HG03565 (cell line): Measurements from ENCODE around the gene NET1.
"Not testable (repeated sequence)": the region's sequence is repeated elsewhere in the genome, so short reads cannot be mapped to it uniquely, and the experiment has no call there.

Experiments used
- ATAC-seq: cut with Tn5 transposase; IDR thresholded peaks from one replicate; pipeline ENCODE4 v1.9.1; 2021; ENCODE audit warnings: mild to moderate bottlenecking, moderate library complexity; ENCODE audit not compliant: unreplicated experiment

The NET1 gene

GRCh38 chr10:5412277-5412941 lies at the start of gene NET1:
NET1 (plus strand) TSS chr10:5412557; CDS start chr10:5412693, 136 bp downstream.
- peak; percentile 96 for ATAC-seq

- no peak for ATAC-seq
Observed at GRCh38 chr10:5362873-5363272, 49.5 kb upstream of the NET1 start.

- no peak for ATAC-seq
Observed at GRCh38 chr10:5364374-5364773, 48.0 kb upstream of the NET1 start.

GRCh38 chr10:5364890-5365338 lies 47.4 kb upstream of the NET1 start, which contains the start of gene UCN3:
UCN3 (plus strand) TSS chr10:5364966; CDS start chr10:5373721, 8,755 bp downstream.
- no peak for ATAC-seq

- ATAC-seq = no peak
Observed at GRCh38 chr10:5365928-5366327, 46.4 kb upstream of the NET1 start.

GRCh38 chr10:5369362-5370158 lies 42.8 kb upstream of the NET1 start:
- ATAC-seq = no peak

GRCh38 chr10:5370493-5371352 lies 41.6 kb upstream of the NET1 start:
- ATAC-seq = no peak

GRCh38 chr10:5373307-5373706 lies 39.0 kb upstream of the NET1 start:
- no peak for ATAC-seq

GRCh38 chr10:5373891-5374611 lies 38.3 kb upstream of the NET1 start:
- no peak for ATAC-seq

GRCh38 chr10:5376450-5376849 lies 35.9 kb upstream of the NET1 start:
- no peak for ATAC-seq

- not testable (repeated sequence) for ATAC-seq
Observed at GRCh38 chr10:5379202-5379601, 33.2 kb upstream of the NET1 start.

- ATAC-seq = not testable (repeated sequence)
Observed at GRCh38 chr10:5380395-5380794, 32.0 kb upstream of the NET1 start.

- ATAC-seq = no peak
Observed at GRCh38 chr10:5381187-5381586, 31.2 kb upstream of the NET1 start.

GRCh38 chr10:5385224-5385623 lies 27.1 kb upstream of the NET1 start:
- no peak for ATAC-seq

GRCh38 chr10:5387169-5387568 lies 25.2 kb upstream of the NET1 start:
- no peak for ATAC-seq

- ATAC-seq = no peak
Observed at GRCh38 chr10:5390607-5391205, 21.7 kb upstream of the NET1 start.

- no peak for ATAC-seq
Observed at GRCh38 chr10:5391790-5392189, 20.6 kb upstream of the NET1 start.

GRCh38 chr10:5393529-5393928 lies 18.8 kb upstream of the NET1 start:
- ATAC-seq = no peak

- no peak for ATAC-seq
Observed at GRCh38 chr10:5395168-5395567, 17.2 kb upstream of the NET1 start.
